Measurements from ENCODE around the gene FASTK. TPM values are rescaled to one million over a fixed set of nuclear protein-coding genes. Genes with fewer than 3 reads are reported as not detected.

FASTK gene
- total RNA-seq, 1 experiment from 2014 or later: 95.0 TPM

DNA sequence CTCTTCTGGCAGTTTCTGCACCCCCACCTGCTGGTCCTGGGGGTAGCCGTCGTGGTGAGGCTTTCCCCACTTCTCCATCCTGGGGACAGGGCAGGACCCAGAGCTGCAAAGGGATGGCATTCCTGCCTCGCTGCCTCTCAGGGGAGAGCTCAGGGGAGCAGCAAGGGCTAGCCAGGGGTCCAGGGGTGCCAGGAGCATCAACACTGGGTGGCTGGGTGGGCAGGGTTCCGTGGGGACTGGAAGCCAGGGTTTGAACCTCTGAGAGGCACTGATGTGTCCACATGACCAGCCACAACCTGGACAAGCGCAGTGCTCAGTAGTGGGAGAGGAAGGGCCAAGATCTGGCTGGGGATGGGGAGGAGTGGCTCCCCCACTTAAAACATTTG lies 46.8 kb downstream of the FASTK start:
- TF ChIP-seq TCF7L2 (IDR thresholded peaks at IDR 0.05; ENCODE audit: low read depth, low read length) (no peak), POLR2AphosphoS5 (IDR thresholded peaks at IDR 0.05; ENCODE audit: low read depth, low read length) (no peak), SIN3A (IDR thresholded peaks at IDR 0.05; ENCODE audit: borderline replicate concordance, insufficient read depth, low read depth, low read length) (no peak), REST (IDR thresholded peaks at IDR 0.05; ENCODE audit: insufficient read depth in 1 of 2, low read depth in 2 of 2, low read length in 1 of 2) (no peak)
- TF ChIP-seq, protein P1, sequence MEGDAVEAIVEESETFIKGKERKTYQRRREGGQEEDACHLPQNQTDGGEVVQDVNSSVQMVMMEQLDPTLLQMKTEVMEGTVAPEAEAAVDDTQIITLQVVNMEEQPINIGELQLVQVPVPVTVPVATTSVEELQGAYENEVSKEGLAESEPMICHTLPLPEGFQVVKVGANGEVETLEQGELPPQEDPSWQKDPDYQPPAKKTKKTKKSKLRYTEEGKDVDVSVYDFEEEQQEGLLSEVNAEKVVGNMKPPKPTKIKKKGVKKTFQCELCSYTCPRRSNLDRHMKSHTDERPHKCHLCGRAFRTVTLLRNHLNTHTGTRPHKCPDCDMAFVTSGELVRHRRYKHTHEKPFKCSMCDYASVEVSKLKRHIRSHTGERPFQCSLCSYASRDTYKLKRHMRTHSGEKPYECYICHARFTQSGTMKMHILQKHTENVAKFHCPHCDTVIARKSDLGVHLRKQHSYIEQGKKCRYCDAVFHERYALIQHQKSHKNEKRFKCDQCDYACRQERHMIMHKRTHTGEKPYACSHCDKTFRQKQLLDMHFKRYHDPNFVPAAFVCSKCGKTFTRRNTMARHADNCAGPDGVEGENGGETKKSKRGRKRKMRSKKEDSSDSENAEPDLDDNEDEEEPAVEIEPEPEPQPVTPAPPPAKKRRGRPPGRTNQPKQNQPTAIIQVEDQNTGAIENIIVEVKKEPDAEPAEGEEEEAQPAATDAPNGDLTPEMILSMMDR (IDR thresholded peaks at IDR 0.05): no peak
- intact Hi-C loops (cut with micrococcal nuclease; ENCODE audit: unreplicated experiment): no loop called here
- no peaks in the 10 kb centered on the region for H3K9me3 ChIP-seq (ENCODE audit: control insufficient read depth, insufficient read depth, low read depth, low read length)
- H3K4me1 ChIP-seq (ENCODE audit: control insufficient read depth, insufficient read depth, low read length): peaks cover 4% of the 10 kb centered on the region
- H3K36me3 ChIP-seq (ENCODE audit: control insufficient read depth, insufficient read depth, low read length): no peaks in the 10 kb centered on the region
- DNase-seq (ENCODE audit: low read depth, low spot score) (no peak), ATAC-seq (no peak)
- H3K27me3 ChIP-seq (ENCODE audit: control insufficient read depth, insufficient read depth, low read length): no peaks in the 10 kb centered on the region
- in situ Hi-C loops (cut with HindIII; ENCODE audit: low pct_unique_long_range_greater_than_20kb, low sequenced_read_pairs): no loop called here
- ChIA-PET POLR2A (no interaction called here), CTCF (interaction anchor here (0.7 kb wide), 1 partner anchor 71 kb away, joined by 3 read pairs; no protein-coding TSS in a partner anchor)
- no peak overlapping the region for H3K27ac ChIP-seq (ENCODE audit: low read length)
- no TSS peak for BruUV-seq (replicated peaks)
- H3K4me3 ChIP-seq (ENCODE audit: low read depth in 2 of 2, low read length in 2 of 2): no peak overlapping the region

- no peaks in the 10 kb centered on the region for H3K36me3 ChIP-seq (ENCODE audit: control insufficient read depth, insufficient read depth, low read length)
- POLR2A ChIA-PET: interaction anchor here (0.6 kb wide), 1 partner anchor 62 kb away, joined by 15 read pairs; no protein-coding TSS in a partner anchor
- no peak for ATAC-seq
These were observed 47.4 kb downstream of the FASTK start for GRCh38 chr7:151032936-151033863.

More at GRCh38 chr7:151032936-151033863, 47.4 kb downstream of the FASTK start:
- H3K9me3 ChIP-seq (ENCODE audit: control insufficient read depth, insufficient read depth, low read depth, low read length): no peaks in the 10 kb centered on the region
- H3K27ac ChIP-seq (ENCODE audit: low read length): no peak overlapping the region
- no peak for DNase-seq (ENCODE audit: low read depth, low spot score)
- intact Hi-C loops (cut with micrococcal nuclease; ENCODE audit: unreplicated experiment): no loop called here
- no peak overlapping the region for H3K4me3 ChIP-seq (ENCODE audit: low read depth in 2 of 2, low read length in 2 of 2)
- no peaks in the 10 kb centered on the region for H3K4me1 ChIP-seq (ENCODE audit: control insufficient read depth, insufficient read depth, low read length)
- CTCF ChIA-PET: interaction anchor here (0.7 kb wide), 1 partner anchor 70 kb away, joined by 3 read pairs; no protein-coding TSS in a partner anchor
- no peaks in the 10 kb centered on the region for H3K27me3 ChIP-seq (ENCODE audit: control insufficient read depth, insufficient read depth, low read length)
- no peak for TF ChIP-seq TCF7L2 (IDR thresholded peaks at IDR 0.05; ENCODE audit: low read depth, low read length)
- TF ChIP-seq, protein P1 (IDR thresholded peaks at IDR 0.05): no peak
- TF ChIP-seq SIN3A (IDR thresholded peaks at IDR 0.05; ENCODE audit: borderline replicate concordance, insufficient read depth, low read depth, low read length): no peak
- TF ChIP-seq REST (IDR thresholded peaks at IDR 0.05; ENCODE audit: insufficient read depth in 1 of 2, low read depth in 2 of 2, low read length in 1 of 2): no peak
- no peak for TF ChIP-seq POLR2AphosphoS5 (IDR thresholded peaks at IDR 0.05; ENCODE audit: low read depth, low read length)
- no TSS peak for BruUV-seq (replicated peaks)
- in situ Hi-C loops (cut with HindIII; ENCODE audit: low pct_unique_long_range_greater_than_20kb, low sequenced_read_pairs): no loop called here
